Sigmoid colon (tissue), 4 donors: ENCODE results near the gene YLPM1.

ENCODE experiments used
- EP300 ChIP-seq, 4 donors: sonication (generic); formaldehyde crosslinking; IDR thresholded peaks; one replicate each; pipeline ENCODE4 v1.6.1; 2017; ENCODE audit warnings: antibody characterized with exemption in 4 of 4
- POLR2A ChIP-seq, 2 donors: fragments of 450-650 bp; IDR thresholded peaks; one replicate each; pipeline ENCODE4 v1.6.1; 2016; ENCODE audit warnings: antibody characterized with exemption in 2 of 2, mild to moderate bottlenecking in 2 of 2, moderate library complexity in 2 of 2
- POLR2AphosphoS5 ChIP-seq, 4 donors: sonication (generic); formaldehyde crosslinking; IDR thresholded peaks; one replicate each; pipeline ENCODE4 v1.6.1; 2017; ENCODE audit warnings: antibody characterized with exemption in 4 of 4
- TF ChIP-seq, protein P1 (sequence below), 4 experiments: fragments of 450-650 bp in 3 of 4; fragments of 200-600 bp in 1 of 4; IDR thresholded peaks; one replicate each; pipeline ENCODE4 v1.5.1; 2016 to 2019; ENCODE audit warnings: antibody characterized with exemption in 4 of 4, mild to moderate bottlenecking in 3 of 4, moderate library complexity in 2 of 4

GRCh38 chr14:74832849-74833248 lies 69.7 kb downstream of the YLPM1 start:
- TF ChIP-seq, protein P1, sequence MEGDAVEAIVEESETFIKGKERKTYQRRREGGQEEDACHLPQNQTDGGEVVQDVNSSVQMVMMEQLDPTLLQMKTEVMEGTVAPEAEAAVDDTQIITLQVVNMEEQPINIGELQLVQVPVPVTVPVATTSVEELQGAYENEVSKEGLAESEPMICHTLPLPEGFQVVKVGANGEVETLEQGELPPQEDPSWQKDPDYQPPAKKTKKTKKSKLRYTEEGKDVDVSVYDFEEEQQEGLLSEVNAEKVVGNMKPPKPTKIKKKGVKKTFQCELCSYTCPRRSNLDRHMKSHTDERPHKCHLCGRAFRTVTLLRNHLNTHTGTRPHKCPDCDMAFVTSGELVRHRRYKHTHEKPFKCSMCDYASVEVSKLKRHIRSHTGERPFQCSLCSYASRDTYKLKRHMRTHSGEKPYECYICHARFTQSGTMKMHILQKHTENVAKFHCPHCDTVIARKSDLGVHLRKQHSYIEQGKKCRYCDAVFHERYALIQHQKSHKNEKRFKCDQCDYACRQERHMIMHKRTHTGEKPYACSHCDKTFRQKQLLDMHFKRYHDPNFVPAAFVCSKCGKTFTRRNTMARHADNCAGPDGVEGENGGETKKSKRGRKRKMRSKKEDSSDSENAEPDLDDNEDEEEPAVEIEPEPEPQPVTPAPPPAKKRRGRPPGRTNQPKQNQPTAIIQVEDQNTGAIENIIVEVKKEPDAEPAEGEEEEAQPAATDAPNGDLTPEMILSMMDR (IDR thresholded peaks at IDR 0.05) = no peak
- TF ChIP-seq POLR2A (IDR thresholded peaks at IDR 0.05) (no peak), EP300 (IDR thresholded peaks at IDR 0.05) (no peak), POLR2AphosphoS5 (IDR thresholded peaks at IDR 0.05) (no peak)
